HG02870 (cell line): ENCODE measurements around the gene RAB5B.
A peak's percentile ranks its signal among the peaks of the same experiment; 100 is the strongest.
"Not testable (repeated sequence)": the region's sequence is repeated elsewhere in the genome, so short reads cannot be mapped to it uniquely, and the experiment has no call there.

Experiments used
- ATAC-seq: cut with Tn5 transposase; IDR thresholded peaks from one replicate; pipeline ENCODE4 v1.9.1; 2021; ENCODE audit warnings: mild to moderate bottlenecking, moderate library complexity; ENCODE audit not compliant: unreplicated experiment

RAB5B gene

GRCh38 chr12:55940065-55940732 lies 33.7 kb upstream of the RAB5B start:
- peak; percentile 98 for ATAC-seq

GRCh38 chr12:55942055-55942454 lies 31.8 kb upstream of the RAB5B start:
- no peak for ATAC-seq

DNA sequence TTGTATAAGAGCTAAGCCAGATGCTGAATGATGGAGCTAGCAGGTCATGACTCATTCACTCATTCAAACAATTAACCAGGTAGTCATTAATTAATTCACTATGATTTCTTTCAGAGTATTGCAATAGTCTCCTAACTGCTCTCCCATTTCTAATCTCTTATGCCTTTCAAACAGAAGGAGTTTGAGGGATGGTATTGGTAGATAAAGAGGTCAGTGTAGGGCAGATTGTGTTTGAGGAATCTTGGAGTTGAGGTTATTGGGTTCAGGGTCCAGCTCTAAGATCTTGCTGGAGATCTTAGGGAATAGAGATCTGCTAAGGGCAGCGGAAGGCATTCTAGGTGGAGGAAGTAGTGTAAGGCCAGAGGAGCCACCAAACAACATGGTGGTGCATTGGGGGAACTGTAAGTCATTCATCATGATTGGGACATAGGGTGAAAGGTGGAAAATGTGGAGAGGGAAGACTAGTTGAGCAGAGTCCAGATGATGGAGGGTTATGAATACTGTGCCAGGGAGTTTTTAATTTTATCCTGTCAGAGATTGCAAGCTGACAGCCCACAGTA lies 31.2 kb upstream of the RAB5B start:
- no peak for ATAC-seq

- no peak for ATAC-seq
Measured at GRCh38 chr12:55946553-55946952, 27.3 kb upstream of the RAB5B start.

GRCh38 chr12:55955344-55955743 lies 18.5 kb upstream of the RAB5B start:
- no peak for ATAC-seq

GRCh38 chr12:55955800-55956508 lies 17.9 kb upstream of the RAB5B start:
- ATAC-seq = no peak

GRCh38 chr12:55957106-55957859 lies 16.6 kb upstream of the RAB5B start:
- ATAC-seq = no peak

- ATAC-seq = no peak
Measured at GRCh38 chr12:55963760-55964159, 10.1 kb upstream of the RAB5B start.

GRCh38 chr12:55965240-55965639 lies 8.6 kb upstream of the RAB5B start:
- no peak for ATAC-seq

GRCh38 chr12:55965941-55966407 lies 7.9 kb upstream of the RAB5B start, which contains the start of gene PMEL:
PMEL (minus strand) TSS chr12:55966042; CDS start chr12:55966011, 31 bp downstream.
- ATAC-seq = no peak

GRCh38 chr12:55966408-55967281 lies 7.2 kb upstream of the RAB5B start, which contains the start of gene CDK2:
CDK2 (plus strand) TSS chr12:55966830; CDS start chr12:55967009, 179 bp downstream.
- ATAC-seq = peak; percentile 94

- no peak for ATAC-seq
Measured at GRCh38 chr12:55969356-55969755, 4.5 kb upstream of the RAB5B start.

DNA sequence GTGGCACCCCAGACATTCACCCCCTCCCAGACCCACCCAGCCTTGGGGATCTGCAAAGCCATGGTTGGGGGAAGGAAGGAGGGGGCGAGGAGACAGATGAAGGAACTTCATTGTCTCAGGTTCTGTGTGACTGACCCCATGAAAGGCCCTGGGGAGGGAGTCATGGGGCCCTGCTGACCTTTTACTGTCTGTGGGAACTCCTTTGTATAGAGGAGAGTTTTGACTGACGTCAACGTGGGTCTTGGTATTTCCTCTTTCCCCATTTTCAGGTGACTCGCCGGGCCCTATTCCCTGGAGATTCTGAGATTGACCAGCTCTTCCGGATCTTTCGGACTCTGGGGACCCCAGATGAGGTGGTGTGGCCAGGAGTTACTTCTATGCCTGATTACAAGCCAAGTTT lies 3.1 kb upstream of the RAB5B start:
- ATAC-seq = no peak

- no peak for ATAC-seq
Measured at GRCh38 chr12:55972042-55972441, 1.8 kb upstream of the RAB5B start.

- ATAC-seq = no peak
Measured at GRCh38 chr12:55972456-55972855, 1.4 kb upstream of the RAB5B start.

- no peak for ATAC-seq
Measured at GRCh38 chr12:55972911-55973598, 823 bp upstream of the RAB5B start.

DNA sequence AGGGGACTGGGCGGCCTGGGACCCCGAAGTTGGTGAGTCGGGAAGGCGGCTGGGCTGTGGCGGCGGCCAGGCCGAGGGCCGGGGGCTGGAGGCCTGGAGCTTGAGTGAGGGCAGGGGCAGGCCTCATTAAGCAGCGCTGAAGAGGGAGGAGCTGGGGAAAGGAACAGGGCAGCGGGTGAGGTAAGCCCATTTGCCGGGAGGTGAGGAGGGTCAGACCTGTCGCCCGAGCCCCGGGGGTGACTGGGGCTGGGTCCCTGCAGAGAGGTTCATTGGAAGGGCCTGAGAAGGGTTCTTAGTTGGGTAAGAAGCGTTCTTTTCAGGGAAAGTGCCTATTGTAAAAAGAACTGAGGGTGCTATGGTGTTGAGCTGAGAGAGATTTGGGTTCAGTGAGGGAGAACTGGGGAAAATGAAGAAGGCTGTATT lies 441 bp downstream of the RAB5B start:
- ATAC-seq = peak; percentile 11

DNA sequence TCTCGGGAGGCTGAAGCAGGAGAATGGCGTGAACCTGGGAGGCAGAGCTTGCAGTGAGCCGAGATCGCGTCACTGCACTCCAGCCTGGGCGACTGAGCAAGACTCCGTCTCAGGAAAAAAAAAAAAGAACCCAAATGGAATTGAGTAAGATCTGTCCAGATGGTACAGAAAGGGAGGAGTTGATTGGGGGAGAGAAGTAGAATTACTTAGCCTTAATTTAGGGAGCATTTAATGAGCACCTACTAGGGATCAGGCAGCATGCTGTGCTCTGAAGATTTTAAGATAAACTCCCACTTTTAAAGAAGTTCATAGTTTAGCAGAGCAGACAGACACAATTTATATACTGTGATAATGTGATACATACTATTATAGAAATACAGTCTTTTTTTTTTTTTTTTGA lies 4.5 kb downstream of the RAB5B start:
- no peak for ATAC-seq

GRCh38 chr12:55979069-55979468 lies 5.2 kb downstream of the RAB5B start:
- no peak for ATAC-seq

- ATAC-seq = not testable (repeated sequence)
Measured at GRCh38 chr12:55981882-55982281, 8.0 kb downstream of the RAB5B start.
